ENCODE results near the gene UQCC5.

Gene UQCC5

GRCh38 chr3:52504977-52505376 is 31.4 kb upstream of the UQCC5 start:
- DNase-seq (ENCODE audit: low spot score) = no peak

GRCh38 chr3:52506266-52506966 is 30.0 kb upstream of the UQCC5 start:
- no peak for DNase-seq (ENCODE audit: low spot score)

DNA sequence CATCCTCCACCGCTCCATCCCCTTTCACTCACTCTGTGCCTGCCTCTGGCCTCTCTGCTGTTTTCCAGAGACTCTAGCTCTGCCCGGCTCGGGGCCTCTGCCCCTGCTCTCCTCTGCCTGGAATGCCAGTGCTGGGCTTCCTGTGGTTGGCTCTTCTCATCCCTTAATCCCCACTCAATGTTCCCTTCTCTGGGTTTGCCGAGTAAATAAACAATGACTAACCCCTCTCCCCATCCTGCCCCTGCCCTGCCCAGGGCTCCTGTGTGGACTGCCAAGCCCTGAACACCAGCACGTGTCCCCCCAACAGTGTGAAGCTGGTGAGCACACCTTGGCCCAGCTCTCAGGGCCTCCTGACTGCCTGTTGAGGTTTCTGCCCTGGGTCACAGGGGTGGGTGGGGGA is 29.0 kb upstream of the UQCC5 start:
- DNase-seq (ENCODE audit: low spot score) = no peak

DNA sequence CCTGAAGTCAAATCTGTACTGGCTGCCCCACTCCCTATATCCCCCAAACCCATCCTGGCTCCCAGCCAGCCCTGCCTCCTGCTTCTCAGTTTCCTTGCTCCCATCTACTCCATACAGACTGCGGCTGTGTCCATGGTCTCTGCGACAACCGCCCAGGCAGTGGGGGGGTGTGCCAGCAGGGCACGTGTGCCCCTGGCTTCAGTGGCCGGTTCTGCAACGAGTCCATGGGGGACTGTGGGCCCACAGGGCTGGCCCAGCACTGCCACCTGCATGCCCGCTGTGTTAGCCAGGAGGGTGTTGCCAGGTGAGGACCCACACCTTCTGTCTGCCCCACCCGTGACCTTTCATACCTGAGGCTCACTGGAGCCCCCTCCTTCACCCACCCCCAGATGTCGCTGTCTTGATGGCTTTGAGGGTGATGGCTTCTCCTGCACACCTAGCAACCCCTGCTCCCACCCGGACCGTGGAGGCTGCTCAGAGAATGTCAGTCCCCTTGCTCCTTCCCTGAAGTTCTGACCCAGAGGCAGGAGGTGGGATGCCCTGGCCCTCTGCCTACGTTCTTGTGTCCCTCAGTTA is 26.6 kb upstream of the UQCC5 start:
- DNase-seq (ENCODE audit: low spot score) = no peak

GRCh38 chr3:52511509-52511908 is 24.9 kb upstream of the UQCC5 start:
- no peak for DNase-seq (ENCODE audit: low spot score)

GRCh38 chr3:52512105-52512504 is 24.3 kb upstream of the UQCC5 start:
- DNase-seq (ENCODE audit: low spot score) = no peak

- no peak for DNase-seq (ENCODE audit: low spot score)
Measured at GRCh38 chr3:52512727-52513126, 23.7 kb upstream of the UQCC5 start.

DNA sequence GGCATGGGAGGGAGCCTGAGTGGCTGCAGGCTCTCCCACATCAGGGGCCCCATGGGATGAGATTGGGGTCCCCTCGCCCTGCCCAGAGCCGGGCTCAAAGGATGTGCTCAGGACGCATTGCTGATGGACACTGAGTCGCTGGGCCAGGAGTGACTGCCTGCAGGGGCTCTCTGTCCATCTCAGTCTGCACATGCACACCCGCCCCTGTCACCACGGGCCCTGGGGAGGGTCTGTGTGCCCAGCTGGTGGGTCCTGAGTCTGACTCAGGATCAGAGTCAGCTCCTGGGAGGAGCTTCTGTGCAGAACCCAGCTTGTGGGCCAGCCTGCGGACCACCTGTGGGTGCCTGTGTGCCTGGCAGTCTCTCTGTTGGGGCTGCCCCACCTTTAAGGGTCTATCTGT is 23.1 kb upstream of the UQCC5 start:
- no peak for DNase-seq (ENCODE audit: low spot score)

- DNase-seq (ENCODE audit: low spot score) = no peak
Measured at GRCh38 chr3:52514576-52514975, 21.8 kb upstream of the UQCC5 start.

GRCh38 chr3:52515192-52515591 is 21.2 kb upstream of the UQCC5 start:
- DNase-seq (ENCODE audit: low spot score) = no peak

DNA sequence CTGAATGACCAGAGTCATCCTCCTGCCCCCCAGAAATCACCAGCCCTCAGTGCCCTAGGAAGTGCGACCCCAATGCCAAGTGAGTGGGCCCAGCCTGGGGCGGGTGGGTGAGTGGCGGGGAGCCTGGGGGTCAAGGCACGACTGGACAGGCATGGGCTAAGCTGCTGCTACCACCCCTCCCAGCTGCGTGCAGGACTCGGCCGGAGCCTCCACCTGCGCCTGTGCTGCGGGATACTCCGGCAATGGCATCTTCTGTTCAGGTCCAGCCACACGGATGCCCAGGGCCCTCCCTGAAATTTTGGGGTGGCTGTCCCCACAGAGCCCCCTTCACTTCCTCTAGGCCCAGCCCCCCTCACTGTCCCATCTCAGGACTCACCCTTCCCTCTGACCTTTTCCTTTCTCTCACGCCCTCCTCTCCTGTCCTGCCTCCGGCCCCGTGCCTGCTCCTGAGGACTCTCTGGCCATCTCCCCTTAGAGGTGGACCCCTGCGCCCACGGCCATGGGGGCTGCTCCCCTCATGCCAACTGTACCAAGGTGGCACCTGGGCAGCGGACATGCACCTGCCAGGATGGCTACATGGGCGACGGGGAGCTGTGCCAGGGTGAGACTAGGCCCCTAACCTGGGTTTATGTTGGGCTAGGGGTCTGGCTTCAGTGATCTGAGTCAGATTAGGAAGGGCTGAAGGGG is 19.8 kb upstream of the UQCC5 start:
- DNase-seq (ENCODE audit: low spot score) = no peak

DNA sequence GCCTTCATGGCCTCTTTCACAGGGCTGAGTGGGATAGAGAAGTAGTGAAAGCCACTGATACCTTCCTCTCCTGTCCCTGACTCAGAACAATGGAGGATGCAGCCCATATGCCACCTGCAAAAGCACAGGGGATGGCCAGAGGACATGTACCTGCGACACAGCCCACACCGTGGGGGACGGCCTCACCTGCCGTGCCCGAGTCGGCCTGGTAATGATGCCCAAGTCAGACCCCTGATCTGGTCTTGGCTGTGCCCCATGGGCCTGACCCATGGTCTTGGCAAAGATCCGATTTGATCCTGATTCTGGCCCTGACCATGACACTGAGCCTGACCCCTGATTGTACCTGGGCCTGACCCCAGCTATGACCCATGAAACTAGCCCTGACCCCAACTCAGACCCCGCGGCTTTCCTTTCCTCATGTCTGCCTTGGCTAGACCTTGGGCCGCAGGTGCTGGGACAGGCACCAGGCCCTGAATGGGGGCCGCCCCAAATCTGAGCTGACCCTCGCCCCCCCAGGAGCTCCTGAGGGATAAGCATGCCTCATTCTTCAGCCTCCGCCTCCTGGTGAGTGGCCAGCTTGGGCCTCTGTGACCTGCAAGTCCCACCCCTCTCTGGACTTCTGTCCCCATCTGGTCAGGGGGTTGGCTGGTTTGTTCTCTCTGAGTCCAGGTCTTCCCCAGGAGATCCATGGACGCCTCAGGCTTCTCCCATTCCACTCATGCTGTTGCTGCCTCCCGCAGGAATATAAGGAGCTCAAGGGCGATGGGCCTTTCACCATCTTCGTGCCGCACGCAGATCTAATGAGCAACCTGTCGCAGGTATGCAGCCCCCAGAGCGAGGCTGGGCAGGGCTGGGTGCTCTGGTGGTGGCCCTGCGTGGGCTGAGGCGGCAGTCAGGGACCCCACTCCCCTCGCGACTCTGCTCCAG is 18.3 kb upstream of the UQCC5 start:
- no peak for DNase-seq (ENCODE audit: low spot score)

GRCh38 chr3:52518723-52519444 is 17.5 kb upstream of the UQCC5 start:
- no peak for DNase-seq (ENCODE audit: low spot score)

GRCh38 chr3:52519445-52520140 is 16.8 kb upstream of the UQCC5 start:
- DNase-seq (ENCODE audit: low spot score) = no peak

DNA sequence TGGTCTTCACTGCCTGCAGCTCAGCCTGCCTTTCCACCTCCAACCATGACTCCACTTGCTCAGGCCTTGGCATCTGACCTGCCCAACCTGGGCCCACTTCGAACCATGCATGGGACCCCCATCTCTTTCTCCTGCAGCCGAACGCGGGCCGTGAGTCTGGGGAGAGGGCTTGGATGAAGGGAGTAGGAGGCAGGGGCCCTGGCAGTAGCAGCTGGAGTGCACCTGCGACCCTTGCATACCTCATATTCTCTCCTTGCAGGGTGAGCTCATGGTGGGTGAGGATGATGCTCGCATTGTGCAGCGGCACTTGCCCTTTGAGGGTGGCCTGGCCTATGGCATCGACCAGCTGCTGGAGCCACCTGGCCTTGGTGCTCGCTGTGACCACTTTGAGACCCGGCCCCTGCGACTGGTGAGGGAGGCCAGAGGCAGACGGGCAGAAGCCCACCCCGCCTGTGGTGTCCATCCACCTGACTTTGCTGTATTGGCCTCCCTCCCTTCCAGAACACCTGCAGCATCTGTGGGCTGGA is 16.2 kb upstream of the UQCC5 start:
- no peak for DNase-seq (ENCODE audit: low spot score)

DNA sequence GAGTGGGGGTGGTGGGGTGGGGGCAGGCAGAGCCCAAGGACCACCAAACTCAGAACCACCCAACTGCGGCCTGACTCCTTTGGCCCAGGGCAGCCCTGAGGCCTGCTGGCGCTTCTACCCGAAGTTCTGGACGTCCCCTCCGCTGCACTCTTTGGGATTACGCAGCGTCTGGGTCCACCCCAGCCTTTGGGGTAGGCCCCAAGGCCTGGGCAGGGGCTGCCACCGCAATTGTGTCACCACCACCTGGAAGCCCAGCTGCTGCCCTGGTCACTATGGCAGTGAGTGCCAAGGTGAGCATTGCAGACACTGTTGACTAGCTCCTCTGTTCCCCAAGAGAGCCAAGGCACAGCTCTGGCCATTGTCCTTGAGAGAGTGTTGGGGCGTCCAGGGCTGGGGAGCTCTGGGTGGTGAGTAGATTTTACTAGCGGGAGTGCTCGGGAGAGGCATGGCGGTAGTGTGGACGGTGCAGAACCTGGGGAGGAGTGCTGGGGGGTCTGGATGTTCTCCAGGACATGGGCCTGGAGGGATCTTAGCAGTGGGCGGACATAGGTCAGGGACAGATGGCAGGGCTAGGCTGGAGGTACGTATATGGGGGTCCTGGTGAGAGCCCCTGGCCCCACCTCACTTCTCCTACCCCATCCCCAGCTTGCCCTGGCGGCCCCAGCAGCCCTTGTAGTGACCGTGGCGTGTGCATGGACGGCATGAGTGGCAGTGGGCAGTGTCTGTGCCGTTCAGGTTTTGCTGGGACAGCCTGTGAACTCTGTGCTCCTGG is 15.5 kb upstream of the UQCC5 start:
- DNase-seq (ENCODE audit: low spot score) = no peak

DNA sequence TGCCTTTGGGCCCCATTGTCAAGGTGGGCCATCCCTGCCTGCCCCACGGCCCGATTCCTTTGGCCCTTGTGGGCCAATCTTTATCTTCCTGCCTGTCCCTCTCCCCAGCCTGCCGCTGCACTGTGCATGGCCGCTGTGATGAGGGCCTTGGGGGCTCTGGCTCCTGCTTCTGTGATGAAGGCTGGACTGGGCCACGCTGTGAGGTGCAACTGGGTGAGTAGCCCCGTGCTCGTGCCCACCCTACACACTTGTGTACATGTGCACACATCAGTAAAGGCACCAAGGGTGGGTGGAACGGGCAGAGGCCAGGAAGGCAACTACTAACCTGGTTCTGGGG is 14.9 kb upstream of the UQCC5 start:
- DNase-seq (ENCODE audit: low spot score) = no peak

DNA sequence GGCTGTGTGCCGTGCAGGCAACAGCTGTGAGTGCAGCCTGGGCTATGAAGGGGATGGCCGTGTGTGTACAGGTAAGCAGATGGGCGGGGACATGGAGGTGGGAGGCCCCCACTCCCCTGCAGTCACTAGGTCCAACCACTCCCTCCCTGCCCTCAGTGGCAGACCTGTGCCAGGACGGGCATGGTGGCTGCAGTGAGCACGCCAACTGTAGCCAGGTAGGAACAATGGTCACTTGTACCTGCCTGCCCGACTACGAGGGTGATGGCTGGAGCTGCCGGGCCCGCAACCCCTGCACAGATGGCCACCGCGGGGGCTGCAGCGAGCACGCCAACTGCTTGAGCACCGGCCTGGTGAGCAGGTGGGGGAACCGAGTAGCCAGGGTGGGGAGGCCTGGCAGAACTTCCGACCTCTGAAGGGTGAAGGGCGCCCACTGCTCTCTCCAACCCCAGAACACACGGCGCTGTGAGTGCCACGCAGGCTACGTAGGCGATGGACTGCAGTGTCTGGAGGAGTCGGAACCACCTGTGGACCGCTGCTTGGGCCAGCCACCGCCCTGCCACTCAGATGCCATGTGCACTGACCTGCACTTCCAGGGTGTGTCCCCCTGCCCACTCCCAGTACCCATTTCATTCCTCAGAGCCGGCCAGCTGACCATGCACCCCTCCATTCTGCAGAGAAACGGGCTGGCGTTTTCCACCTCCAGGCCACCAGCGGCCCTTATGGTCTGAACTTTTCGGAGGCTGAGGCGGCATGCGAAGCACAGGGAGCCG is 14.3 kb upstream of the UQCC5 start:
- DNase-seq (ENCODE audit: low spot score) = no peak

- DNase-seq (ENCODE audit: low spot score) = no peak
Measured at GRCh38 chr3:52522651-52523251, 13.7 kb upstream of the UQCC5 start.

Data from globus pallidus (tissue), 1 donor.